GM19397 (cell line): ENCODE data around the gene SCN11A.

Experiments used
- ATAC-seq: cut with Tn5 transposase; IDR thresholded peaks from one replicate; pipeline ENCODE4 v1.9.1; 2021; ENCODE audit warnings: mild to moderate bottlenecking, moderate library complexity; ENCODE audit not compliant: unreplicated experiment

SCN11A gene

DNA sequence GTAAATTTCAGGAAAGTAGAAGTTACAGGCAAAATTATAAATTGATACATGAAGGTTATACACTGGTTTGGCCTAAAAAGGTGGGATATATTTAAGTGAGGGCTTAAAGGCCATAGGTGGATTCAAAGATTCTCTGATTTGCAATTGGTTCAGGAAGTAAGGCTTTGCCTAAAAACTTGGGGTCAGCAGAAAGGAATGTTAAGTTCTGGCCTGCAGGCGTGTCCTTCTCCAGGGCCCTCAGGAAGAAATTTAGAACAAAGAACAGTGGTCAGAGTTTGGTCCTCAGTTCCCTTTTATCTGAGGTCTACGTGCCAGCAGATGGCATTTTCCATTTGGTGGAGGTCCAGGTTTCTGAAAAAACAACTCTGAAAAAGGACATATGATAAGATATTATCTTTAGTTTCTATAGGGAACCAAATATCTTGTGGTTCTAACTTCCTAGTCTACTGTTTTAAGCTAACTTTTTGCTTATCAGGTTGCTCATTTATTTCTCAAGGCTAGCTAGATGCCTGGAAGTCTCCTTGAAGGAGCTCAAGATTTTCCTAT lies 40.5 kb downstream of the SCN11A start:
- no peak for ATAC-seq

DNA sequence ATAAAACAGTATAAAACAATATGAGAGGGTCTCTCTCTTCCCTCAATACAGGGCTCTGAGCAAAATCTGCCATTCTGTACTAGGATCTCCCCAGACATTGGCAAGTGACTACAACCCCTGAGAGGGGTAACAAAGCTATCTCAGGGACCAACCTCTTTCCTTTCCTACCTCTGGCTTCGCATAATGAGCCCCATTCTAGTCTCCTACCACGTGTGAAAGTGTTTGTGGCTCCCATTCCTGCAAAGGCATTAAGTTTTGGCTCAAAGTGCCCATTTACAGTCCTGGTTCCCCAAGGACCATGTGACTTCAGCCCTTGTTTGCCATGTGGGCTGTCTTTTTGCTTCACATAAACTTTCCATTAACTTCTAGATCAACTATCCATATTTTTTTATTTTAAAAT lies 46.4 kb downstream of the SCN11A start:
- ATAC-seq = no peak
